ENCODE measurements around the gene DUSP5. TPM values are rescaled to one million over a fixed set of nuclear protein-coding genes. Genes with fewer than 3 reads are reported as not detected.

Gene DUSP5
- total RNA-seq, 2 experiments from 2014 or later = 0.06 to 0.97 TPM

DNA sequence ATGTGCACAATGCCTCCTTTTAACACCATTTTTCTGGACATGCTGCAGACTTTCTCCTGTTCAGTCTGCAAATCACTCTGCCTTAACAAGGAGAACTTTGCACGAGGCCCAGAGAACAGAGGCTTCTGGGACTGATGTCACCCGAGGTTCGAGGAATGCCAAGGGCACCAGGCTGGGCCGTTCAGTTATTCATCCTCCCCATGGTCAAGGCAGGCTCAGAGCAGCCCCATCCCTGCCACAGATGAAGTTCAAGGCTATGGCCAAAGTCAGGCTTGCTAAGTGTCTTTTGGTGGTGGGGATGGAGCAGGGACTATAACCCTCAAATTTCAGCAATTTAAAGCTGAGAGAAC is 9.4 kb upstream of the DUSP5 start:
- no peak overlapping the region for H3K27ac ChIP-seq (ENCODE audit: low read depth, low read length, poor library complexity, severe bottlenecking)
- POLR2A ChIA-PET = no interaction called here
- no peaks in the 10 kb centered on the region for H3K9me3 ChIP-seq (ENCODE audit: low read length)
- intact Hi-C loops (cut with micrococcal nuclease; ENCODE audit: unreplicated experiment) = no loop called here
- TF ChIP-seq, protein P1, sequence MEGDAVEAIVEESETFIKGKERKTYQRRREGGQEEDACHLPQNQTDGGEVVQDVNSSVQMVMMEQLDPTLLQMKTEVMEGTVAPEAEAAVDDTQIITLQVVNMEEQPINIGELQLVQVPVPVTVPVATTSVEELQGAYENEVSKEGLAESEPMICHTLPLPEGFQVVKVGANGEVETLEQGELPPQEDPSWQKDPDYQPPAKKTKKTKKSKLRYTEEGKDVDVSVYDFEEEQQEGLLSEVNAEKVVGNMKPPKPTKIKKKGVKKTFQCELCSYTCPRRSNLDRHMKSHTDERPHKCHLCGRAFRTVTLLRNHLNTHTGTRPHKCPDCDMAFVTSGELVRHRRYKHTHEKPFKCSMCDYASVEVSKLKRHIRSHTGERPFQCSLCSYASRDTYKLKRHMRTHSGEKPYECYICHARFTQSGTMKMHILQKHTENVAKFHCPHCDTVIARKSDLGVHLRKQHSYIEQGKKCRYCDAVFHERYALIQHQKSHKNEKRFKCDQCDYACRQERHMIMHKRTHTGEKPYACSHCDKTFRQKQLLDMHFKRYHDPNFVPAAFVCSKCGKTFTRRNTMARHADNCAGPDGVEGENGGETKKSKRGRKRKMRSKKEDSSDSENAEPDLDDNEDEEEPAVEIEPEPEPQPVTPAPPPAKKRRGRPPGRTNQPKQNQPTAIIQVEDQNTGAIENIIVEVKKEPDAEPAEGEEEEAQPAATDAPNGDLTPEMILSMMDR (conservative IDR thresholded peaks at IDR 0.05; ENCODE audit: low read length) = no peak
- TF ChIP-seq EZH2phosphoT487 (IDR thresholded peaks at IDR 0.05; ENCODE audit: borderline replicate concordance, low read depth, low read length) = no peak
- H4K20me1 ChIP-seq (ENCODE audit: insufficient read depth, low read length) = no peaks in the 10 kb centered on the region
- H3K4me3 ChIP-seq (ENCODE audit: low read depth, low read length, poor library complexity, severe bottlenecking) = no peak overlapping the region
- CTCF ChIA-PET (ENCODE audit: unreplicated experiment) = interaction anchor here (0.8 kb wide), 1 partner anchor 25 kb away, joined by 4 read pairs; no protein-coding TSS in a partner anchor
- H2AFZ ChIP-seq (ENCODE audit: low read length) = no peak overlapping the region
- no peaks in the 10 kb centered on the region for H3K79me2 ChIP-seq (ENCODE audit: insufficient read depth, low read depth, low read length)
- no peak for DNase-seq (ENCODE audit: low spot score)
- H3K4me1 ChIP-seq (ENCODE audit: insufficient read depth, low read length, poor library complexity, severe bottlenecking) = peaks cover 23% of the 10 kb centered on the region
- no peaks in the 10 kb centered on the region for H3K9me2 ChIP-seq (ENCODE audit: insufficient read depth, low read length)
- H3K36me3 ChIP-seq (ENCODE audit: insufficient read depth, low read length) = no peaks in the 10 kb centered on the region
- BruUV-seq (replicated peaks) = no TSS peak
- no peak overlapping the region for H3K4me2 ChIP-seq (ENCODE audit: low read length)

DNA sequence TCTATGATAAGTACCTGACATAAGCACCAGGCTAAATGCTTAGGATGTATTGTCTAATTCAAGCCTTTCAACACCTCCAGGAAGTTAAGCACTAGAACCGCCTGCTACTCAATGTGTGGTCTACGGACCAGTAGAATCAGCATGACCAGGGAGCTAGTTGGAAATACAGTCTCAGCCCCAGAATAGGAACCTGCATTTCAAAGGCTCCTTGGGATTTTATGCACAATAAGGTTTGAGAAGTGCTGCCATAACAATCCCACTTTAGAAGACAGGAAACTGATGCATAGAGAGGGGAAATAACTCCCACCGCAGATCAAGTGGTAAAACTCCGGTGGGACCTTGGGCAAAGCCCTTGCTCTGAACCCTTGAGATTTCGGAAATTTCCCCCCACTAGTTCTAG is 8.8 kb upstream of the DUSP5 start:
- Histone ChIP-seq H3K4me3 (ENCODE audit: low read depth, low read length, poor library complexity, severe bottlenecking) (no peak overlapping the region), H4K20me1 (ENCODE audit: insufficient read depth, low read length) (no peaks in the 10 kb centered on the region), H2AFZ (ENCODE audit: low read length) (no peak overlapping the region), H3K79me2 (ENCODE audit: insufficient read depth, low read depth, low read length) (no peaks in the 10 kb centered on the region), H3K9me3 (ENCODE audit: low read length) (no peaks in the 10 kb centered on the region), H3K4me1 (ENCODE audit: insufficient read depth, low read length, poor library complexity, severe bottlenecking) (peaks cover 23% of the 10 kb centered on the region), H3K36me3 (ENCODE audit: insufficient read depth, low read length) (no peaks in the 10 kb centered on the region), H3K9me2 (ENCODE audit: insufficient read depth, low read length) (no peaks in the 10 kb centered on the region), H3K4me2 (ENCODE audit: low read length) (no peak overlapping the region), H3K27ac (ENCODE audit: low read depth, low read length, poor library complexity, severe bottlenecking) (no peak overlapping the region)
- BruUV-seq (replicated peaks) = no TSS peak
- intact Hi-C loops (cut with micrococcal nuclease; ENCODE audit: unreplicated experiment) = no loop called here
- POLR2A ChIA-PET = no interaction called here
- DNase-seq (ENCODE audit: low spot score) = no peak
- CTCF ChIA-PET (ENCODE audit: unreplicated experiment) = interaction anchor here (0.8 kb wide), 1 partner anchor 24 kb away, joined by 4 read pairs; no protein-coding TSS in a partner anchor
- TF ChIP-seq, protein P1 (conservative IDR thresholded peaks at IDR 0.05; ENCODE audit: low read length) = no peak
- TF ChIP-seq EZH2phosphoT487 (IDR thresholded peaks at IDR 0.05; ENCODE audit: borderline replicate concordance, low read depth, low read length) = no peak

DNA sequence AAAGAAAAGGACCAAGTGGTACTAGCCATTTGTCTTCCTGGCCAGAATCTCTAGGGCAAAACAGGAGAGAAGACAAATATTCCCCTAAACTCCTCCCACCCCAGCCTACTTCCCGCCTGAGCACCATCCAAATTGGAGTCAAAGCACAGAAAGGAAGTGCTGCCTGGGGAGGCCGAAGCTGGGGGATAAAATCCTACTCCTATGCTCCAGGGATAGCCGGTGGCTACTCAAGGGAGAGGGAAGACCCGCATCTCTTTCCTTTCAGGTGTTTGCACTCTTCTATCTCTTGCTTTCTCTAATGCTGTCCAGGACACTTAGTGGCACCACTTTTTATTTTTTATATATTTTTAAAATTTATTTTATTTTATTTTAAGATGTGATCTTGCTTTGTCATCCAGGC is 7.1 kb upstream of the DUSP5 start:
- Histone ChIP-seq H4K20me1 (ENCODE audit: insufficient read depth, low read length) (no peaks in the 10 kb centered on the region), H3K27ac (ENCODE audit: low read depth, low read length, poor library complexity, severe bottlenecking) (no peak overlapping the region), H3K9me2 (ENCODE audit: insufficient read depth, low read length) (no peaks in the 10 kb centered on the region), H2AFZ (ENCODE audit: low read length) (no peak overlapping the region), H3K36me3 (ENCODE audit: insufficient read depth, low read length) (no peaks in the 10 kb centered on the region), H3K4me2 (ENCODE audit: low read length) (no peak overlapping the region), H3K79me2 (ENCODE audit: insufficient read depth, low read depth, low read length) (no peaks in the 10 kb centered on the region), H3K4me3 (ENCODE audit: low read depth, low read length, poor library complexity, severe bottlenecking) (no peak overlapping the region), H3K9me3 (ENCODE audit: low read length) (no peaks in the 10 kb centered on the region), H3K4me1 (ENCODE audit: insufficient read depth, low read length, poor library complexity, severe bottlenecking) (peaks cover 23% of the 10 kb centered on the region)
- CTCF ChIA-PET (ENCODE audit: unreplicated experiment) = no interaction called here
- TF ChIP-seq, protein P1 (conservative IDR thresholded peaks at IDR 0.05; ENCODE audit: low read length) = no peak
- TF ChIP-seq EZH2phosphoT487 (IDR thresholded peaks at IDR 0.05; ENCODE audit: borderline replicate concordance, low read depth, low read length) = no peak
- intact Hi-C loops (cut with micrococcal nuclease; ENCODE audit: unreplicated experiment) = no loop called here
- BruUV-seq (replicated peaks) = no TSS peak
- DNase-seq (ENCODE audit: low spot score) = no peak
- POLR2A ChIA-PET = no interaction called here

All from OCI-LY7 (cell line).